Transverse colon (tissue), 4 donors: ENCODE results near the gene AKAP7. TPM values are rescaled to one million over a fixed set of nuclear protein-coding genes. Genes with fewer than 3 reads are reported as not detected.

Source experiments
- DNase-seq: peaks from one replicate; pipeline ENCODE4 v3.0.0-alpha.2; 2019
- H3K27ac ChIP-seq, 4 donors: fragments of 200-600 bp; sonication (generic); 2 replicates each; pipeline ENCODE4 v1.5.1; 2016 to 2018; ENCODE audit warnings: inconsistent platforms in 4 of 4
- H3K27me3 ChIP-seq: fragments of 200-600 bp; sonication (generic); 2 replicates; pipeline ENCODE4 v1.5.1; 2017; ENCODE audit warnings: inconsistent platforms
- H3K36me3 ChIP-seq, 4 donors: fragments of 200-600 bp; sonication (generic); 2 replicates each; pipeline ENCODE4 v1.5.1; 2017 to 2019; ENCODE audit warnings: inconsistent platforms in 4 of 4
- H3K4me1 ChIP-seq, 4 donors: fragments of 200-600 bp; sonication (generic); 2 replicates each; pipeline ENCODE4 v1.5.1; 2017 to 2020; ENCODE audit warnings: inconsistent platforms in 4 of 4
- H3K4me3 ChIP-seq, 4 donors: fragments of 200-600 bp; sonication (generic); 1 replicate in 1 of 4; 2 replicates in 3 of 4; pipeline versions ENCODE4 v1.5.1 to v1.6.1; 2017 to 2019; ENCODE audit warnings: inconsistent platforms in 4 of 4
- H3K9me3 ChIP-seq, 2 donors: fragments of 200-600 bp; sonication (generic); 2 replicates each; pipeline ENCODE4 v1.5.1; 2017 to 2019; ENCODE audit warnings: inconsistent platforms in 2 of 2
- EP300 ChIP-seq: sonication (generic); formaldehyde crosslinking; IDR thresholded peaks from one replicate; pipeline ENCODE4 v1.6.1; 2017; ENCODE audit warnings: antibody characterized with exemption, low read depth
- POLR2A ChIP-seq: fragments of 450-650 bp; IDR thresholded peaks from one replicate; pipeline ENCODE4 v1.6.1; 2016; ENCODE audit warnings: antibody characterized with exemption, mild to moderate bottlenecking, moderate library complexity
- POLR2AphosphoS5 ChIP-seq, 3 donors: sonication (generic); formaldehyde crosslinking; IDR thresholded peaks; one replicate each; pipeline ENCODE4 v1.6.1; 2016; ENCODE audit warnings: antibody characterized with exemption in 3 of 3
- WGBS, 2 donors: methylation state at CpG; one replicate each; pipeline ENCODE4 v1.1.5; 2018; ENCODE audit warnings: low coverage in 1 of 2; 5-methylcytosine and 5-hydroxymethylcytosine counted together
- in situ Hi-C, 4 donors: fragments of 200-750 bp; cut with MboI; loops; one replicate each; pipeline versions ENCODE4 v1.15.0 to v1.15.1; 2017; ENCODE audit warnings: low sequenced_read_pairs in 3 of 4, low pct_ligation_motif_present in 1 of 4, low pct_unique_long_range_greater_than_20kb in 1 of 4
- intact Hi-C: fragments of 100-400 bp; cut with DNase I; formaldehyde crosslinking; loops from one replicate; pipeline ENCODE4 v1.15.1; 2023; ENCODE audit warnings: low total_unique reads
- total RNA-seq, 4 donors: library from RNA; depleted of rRNA; stranded (reverse); fragments of >200 nt; gene quantifications; one replicate each; pipeline ENCODE4 v1.1.0, GENCODE V29; 2016
- TF ChIP-seq, protein P1 (sequence below), 5 experiments: fragments of 200-600 bp in 3 of 5; fragments of 450-650 bp in 2 of 5; sonication (generic) in 3 of 5; IDR thresholded peaks; 1 replicate in 2 of 5; 2 replicates in 3 of 5; pipeline ENCODE4 v1.5.1; 2016 to 2017; ENCODE audit warnings: antibody characterized with exemption in 5 of 5, inconsistent platforms in 3 of 5, mild to moderate bottlenecking in 2 of 5, moderate library complexity in 1 of 5

Gene AKAP7
- total RNA-seq, 4 donors from 2014 or later: 4.9 to 19.1 (median 12.0) TPM

- no peaks in the 10 kb centered on the region for H3K36me3 ChIP-seq
- peak overlapping the region; percentile 91 to 94 (median 92) for H3K27ac ChIP-seq
- in situ Hi-C loops: no loop called here
- H3K9me3 ChIP-seq: no peaks in the 10 kb centered on the region
- TF ChIP-seq POLR2AphosphoS5 (IDR thresholded peaks at IDR 0.05) (no peak), POLR2A (no peak), EP300 (no peak)
- TF ChIP-seq, protein P1, sequence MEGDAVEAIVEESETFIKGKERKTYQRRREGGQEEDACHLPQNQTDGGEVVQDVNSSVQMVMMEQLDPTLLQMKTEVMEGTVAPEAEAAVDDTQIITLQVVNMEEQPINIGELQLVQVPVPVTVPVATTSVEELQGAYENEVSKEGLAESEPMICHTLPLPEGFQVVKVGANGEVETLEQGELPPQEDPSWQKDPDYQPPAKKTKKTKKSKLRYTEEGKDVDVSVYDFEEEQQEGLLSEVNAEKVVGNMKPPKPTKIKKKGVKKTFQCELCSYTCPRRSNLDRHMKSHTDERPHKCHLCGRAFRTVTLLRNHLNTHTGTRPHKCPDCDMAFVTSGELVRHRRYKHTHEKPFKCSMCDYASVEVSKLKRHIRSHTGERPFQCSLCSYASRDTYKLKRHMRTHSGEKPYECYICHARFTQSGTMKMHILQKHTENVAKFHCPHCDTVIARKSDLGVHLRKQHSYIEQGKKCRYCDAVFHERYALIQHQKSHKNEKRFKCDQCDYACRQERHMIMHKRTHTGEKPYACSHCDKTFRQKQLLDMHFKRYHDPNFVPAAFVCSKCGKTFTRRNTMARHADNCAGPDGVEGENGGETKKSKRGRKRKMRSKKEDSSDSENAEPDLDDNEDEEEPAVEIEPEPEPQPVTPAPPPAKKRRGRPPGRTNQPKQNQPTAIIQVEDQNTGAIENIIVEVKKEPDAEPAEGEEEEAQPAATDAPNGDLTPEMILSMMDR (IDR thresholded peaks at IDR 0.05): no peak
- H3K27me3 ChIP-seq: no peaks in the 10 kb centered on the region
- peak overlapping the region in 3 of 4 donors; percentile 79 to 97 (median 88) for H3K4me3 ChIP-seq
- H3K4me1 ChIP-seq: peaks cover 0 to 16% (median 8%) of the 10 kb centered on the region in 4 donors
- intact Hi-C loops: no loop called here
- DNase-seq: no peak
- 91 to 92% methylated on average over 11 to 14 of the region's 14 CpGs for WGBS, 2 donors
Measured at GRCh38 chr6:131134220-131134979, 867 bp upstream of the AKAP7 start.

GRCh38 chr6:131134980-131135243 is 355 bp upstream of the AKAP7 start:
- intact Hi-C loops: no loop called here
- no peak for DNase-seq
- Histone ChIP-seq H3K4me1 (peaks cover 0 to 16% (median 8%) of the 10 kb centered on the region in 4 donors), H3K4me3 (peak overlapping the region; percentile 53 to 97 (median 84)), H3K27me3 (no peaks in the 10 kb centered on the region), H3K27ac (peak overlapping the region; percentile 91 to 94 (median 92)), H3K36me3 (no peaks in the 10 kb centered on the region), H3K9me3 (no peaks in the 10 kb centered on the region)
- WGBS, 2 donors: 6 to 9% methylated on average over 2 to 4 of the region's 4 CpGs
- TF ChIP-seq, protein P1 (IDR thresholded peaks at IDR 0.05): no peak
- TF ChIP-seq EP300: no peak
- in situ Hi-C loops: no loop called here

DNA sequence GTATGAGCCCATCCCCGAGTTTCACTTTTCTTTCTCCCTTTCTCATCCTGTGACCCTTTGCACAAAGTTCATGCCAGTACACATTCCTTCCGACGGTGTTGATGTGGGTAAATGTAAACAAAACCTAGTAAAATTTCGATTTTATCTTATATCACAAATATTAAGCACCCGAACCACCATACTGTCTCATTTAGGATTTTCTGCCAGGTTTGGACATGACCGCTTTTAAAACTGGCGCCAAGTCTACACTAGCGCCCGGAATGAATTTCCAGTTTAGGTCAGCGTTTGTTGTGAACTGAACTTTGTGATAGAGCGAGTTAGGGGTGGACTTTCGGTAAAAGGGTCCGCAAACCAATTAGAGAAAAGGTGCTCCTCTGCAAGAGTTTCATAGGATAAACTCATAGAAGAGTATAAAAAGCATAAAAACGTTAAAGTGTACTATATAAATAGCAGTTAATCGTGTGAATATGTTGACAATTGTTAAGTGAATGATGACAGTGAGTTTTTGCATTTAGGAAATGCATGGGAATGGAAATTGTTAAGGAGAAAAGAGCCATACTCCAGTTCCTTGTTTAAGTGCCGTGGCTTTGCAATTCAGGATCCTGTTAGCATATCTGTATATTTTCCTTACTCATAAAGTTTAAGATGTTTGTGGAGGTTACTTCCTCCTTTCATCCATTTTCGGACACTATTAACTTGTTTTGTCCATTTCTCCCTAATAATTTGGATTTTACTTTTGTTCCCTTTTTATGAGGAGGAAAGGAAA is 937 bp downstream of the AKAP7 start:
- no peaks in the 10 kb centered on the region for H3K36me3 ChIP-seq
- TF ChIP-seq, protein P1 (IDR thresholded peaks at IDR 0.05): no peak
- in situ Hi-C loops: no loop called here
- intact Hi-C loops: no loop called here
- DNase-seq: peak; percentile 16
- peaks cover 0 to 16% (median 8%) of the 10 kb centered on the region in 4 donors for H3K4me1 ChIP-seq
- peak overlapping the region; percentile 62 to 97 (median 84) for H3K4me3 ChIP-seq
- peak overlapping the region; percentile 91 to 94 (median 92) for H3K27ac ChIP-seq
- no peaks in the 10 kb centered on the region for H3K9me3 ChIP-seq
- H3K27me3 ChIP-seq: no peaks in the 10 kb centered on the region
- 12 to 15% methylated on average over 15 to 17 of the region's 17 CpGs for WGBS, 2 donors

- H3K27me3 ChIP-seq: no peaks in the 10 kb centered on the region
- peaks cover 0 to 12% (median 4%) of the 10 kb centered on the region in 4 donors for H3K4me1 ChIP-seq
- intact Hi-C loops (no loop called here), in situ Hi-C loops (no loop called here)
- no peaks in the 10 kb centered on the region for H3K36me3 ChIP-seq
- DNase-seq: no peak
- no peaks in the 10 kb centered on the region for H3K9me3 ChIP-seq
- WGBS, 2 donors: 63 to 94% methylated on average over 3 to 4 of the region's 4 CpGs
- TF ChIP-seq POLR2AphosphoS5 (IDR thresholded peaks at IDR 0.05): no peak
- TF ChIP-seq POLR2A: no peak
- TF ChIP-seq, protein P1 (IDR thresholded peaks at IDR 0.05): no peak
- no peak for TF ChIP-seq EP300
- no peak overlapping the region for H3K4me3 ChIP-seq
- H3K27ac ChIP-seq: no peak overlapping the region
Measured at GRCh38 chr6:131139599-131139998, 4.3 kb downstream of the AKAP7 start.
